ENCODE data around the gene SPEG. TPM values are rescaled to one million over a fixed set of nuclear protein-coding genes. Genes with fewer than 3 reads are reported as not detected.

The SPEG gene
- total RNA-seq, 1 donor from 2014 or later: 71.2 TPM

GRCh38 chr2:219466816-219467735, 32.4 kb downstream of the SPEG start:
- no peak overlapping the region for H3K27ac Mint-ChIP-seq (ENCODE audit: unreplicated experiment)
- no peak overlapping the region for H3K4me3 Mint-ChIP-seq (ENCODE audit: unreplicated experiment)
- H3K27ac ChIP-seq (ENCODE audit: low read depth, low read length): no peak overlapping the region
- no peaks in the 10 kb centered on the region for H3K27me3 ChIP-seq (ENCODE audit: insufficient read depth, low read length)
- H4K20me1 ChIP-seq (ENCODE audit: insufficient read depth, low read length): no peaks in the 10 kb centered on the region
- no peak for FAIRE-seq
- H3K36me3 ChIP-seq (ENCODE audit: insufficient read depth, low read length): peaks cover 12% of the 10 kb centered on the region
- no peaks in the 10 kb centered on the region for H3K9me3 Mint-ChIP-seq (ENCODE audit: unreplicated experiment)
- H3K79me2 ChIP-seq (ENCODE audit: insufficient read depth, low read length): no peaks in the 10 kb centered on the region
- no peak overlapping the region for H2AFZ ChIP-seq (ENCODE audit: low read depth, low read length)
- H3K4me3 ChIP-seq (ENCODE audit: insufficient read depth, low read depth, low read length): no peak overlapping the region
- peaks cover 12% of the 10 kb centered on the region for H3K4me1 Mint-ChIP-seq (ENCODE audit: low read depth, unreplicated experiment)
- peaks cover 35% of the 10 kb centered on the region for H3K36me3 Mint-ChIP-seq (ENCODE audit: low read depth, unreplicated experiment)
- peaks cover 5% of the 10 kb centered on the region for H3K27me3 Mint-ChIP-seq (ENCODE audit: low read depth, unreplicated experiment)
- DNase-seq (ENCODE audit: low read depth): no peak
- no peak for TF ChIP-seq CTCF (IDR thresholded peaks at IDR 0.05; ENCODE audit: insufficient read depth, low read depth, low read length)
- no peak for TF ChIP-seq EZH2 (IDR thresholded peaks at IDR 0.05; ENCODE audit: insufficient read depth, low read length)
- peaks cover 14% of the 10 kb centered on the region for H3K4me1 ChIP-seq (ENCODE audit: insufficient read depth, low read length)
- H3K9me3 ChIP-seq (ENCODE audit: insufficient read depth, low read depth, low read length): no peaks in the 10 kb centered on the region
- H3K9ac ChIP-seq (ENCODE audit: low read length): no peak overlapping the region
- no peak overlapping the region for H3K4me2 ChIP-seq (ENCODE audit: low read length)

- no peak overlapping the region for H3K27ac Mint-ChIP-seq (ENCODE audit: unreplicated experiment)
- H3K4me2 ChIP-seq (ENCODE audit: low read length): no peak overlapping the region
- no peak overlapping the region for H3K9ac ChIP-seq (ENCODE audit: low read length)
- peaks cover 29% of the 10 kb centered on the region for H3K36me3 Mint-ChIP-seq (ENCODE audit: low read depth, unreplicated experiment)
- no peak for DNase-seq (ENCODE audit: low read depth)
- H3K4me3 ChIP-seq (ENCODE audit: insufficient read depth, low read depth, low read length): no peak overlapping the region
- H3K27me3 Mint-ChIP-seq (ENCODE audit: low read depth, unreplicated experiment): peaks cover 5% of the 10 kb centered on the region
- H3K4me1 Mint-ChIP-seq (ENCODE audit: low read depth, unreplicated experiment): peaks cover 12% of the 10 kb centered on the region
- FAIRE-seq: no peak
- peaks cover 14% of the 10 kb centered on the region for H3K4me1 ChIP-seq (ENCODE audit: insufficient read depth, low read length)
- no peaks in the 10 kb centered on the region for H3K9me3 ChIP-seq (ENCODE audit: insufficient read depth, low read depth, low read length)
- no peaks in the 10 kb centered on the region for H4K20me1 ChIP-seq (ENCODE audit: insufficient read depth, low read length)
- H3K27ac ChIP-seq (ENCODE audit: low read depth, low read length): no peak overlapping the region
- no peaks in the 10 kb centered on the region for H3K9me3 Mint-ChIP-seq (ENCODE audit: unreplicated experiment)
- no peaks in the 10 kb centered on the region for H3K27me3 ChIP-seq (ENCODE audit: insufficient read depth, low read length)
- H3K79me2 ChIP-seq (ENCODE audit: insufficient read depth, low read length): no peaks in the 10 kb centered on the region
- TF ChIP-seq CTCF (IDR thresholded peaks at IDR 0.05; ENCODE audit: insufficient read depth, low read depth, low read length) (no peak), EZH2 (IDR thresholded peaks at IDR 0.05; ENCODE audit: insufficient read depth, low read length) (no peak)
- peaks cover 11% of the 10 kb centered on the region for H3K36me3 ChIP-seq (ENCODE audit: insufficient read depth, low read length)
- H3K4me3 Mint-ChIP-seq (ENCODE audit: unreplicated experiment): no peak overlapping the region
- no peak overlapping the region for H2AFZ ChIP-seq (ENCODE audit: low read depth, low read length)
Measured at GRCh38 chr2:219467736-219468075, 33.1 kb downstream of the SPEG start.
